ENCODE measurements around the gene RSU1. TPM values are rescaled to one million over a fixed set of nuclear protein-coding genes. Genes with fewer than 3 reads are reported as not detected.

Gene RSU1
- polyA plus RNA-seq, 3 donors, result 45.7 to 111 (median 100) TPM

DNA sequence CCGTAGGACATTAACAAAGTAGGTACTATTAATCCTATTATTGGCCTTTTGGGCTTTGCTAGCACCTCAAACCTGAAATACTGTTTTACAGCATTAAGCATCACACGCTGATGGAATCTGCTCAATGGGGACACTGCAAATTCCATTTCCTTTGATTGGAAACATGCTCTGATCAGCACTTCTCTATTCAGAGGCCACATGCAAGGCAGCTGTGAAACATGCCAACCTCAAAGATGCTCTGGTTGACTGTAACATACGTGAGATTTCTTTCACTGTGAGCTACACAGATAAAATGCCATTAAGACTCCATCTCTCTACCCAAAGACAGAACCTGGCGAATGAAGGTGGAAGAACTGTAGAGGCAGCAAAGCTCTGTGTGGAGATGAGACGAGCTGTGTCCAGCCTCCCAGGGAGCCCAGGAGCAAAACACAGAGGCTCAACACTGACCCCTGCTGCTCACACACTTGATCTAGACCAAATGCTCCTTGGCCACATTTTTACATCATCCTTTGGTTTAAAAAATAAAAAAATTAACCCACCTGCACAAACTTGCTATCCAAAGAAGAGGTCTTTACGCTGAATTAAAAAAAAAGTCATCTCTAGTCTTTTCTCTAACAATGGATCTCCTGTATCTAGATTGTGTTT is 8.0 kb downstream of the RSU1 start:
- no peaks in the 10 kb centered on the region for H3K27me3 Mint-ChIP-seq (ENCODE audit: low read depth in 3 of 3)
- intact Hi-C loops (cut with micrococcal nuclease), result no loop called here
- Histone ChIP-seq H3K9me3 (replicated peaks in 1 of 2; ENCODE audit: control insufficient read depth in 1 of 2, insufficient read depth in 1 of 2, low read length in 2 of 2) (no peaks in the 10 kb centered on the region), H2AFZ (ENCODE audit: insufficient read depth, low read depth, low read length, poor library complexity, severe bottlenecking) (no peak overlapping the region), H3K79me2 (ENCODE audit: insufficient read depth, low read length) (peaks cover 55% of the 10 kb centered on the region), H4K20me1 (ENCODE audit: insufficient read depth, low read length) (peaks cover 19% of the 10 kb centered on the region), H3K9ac (ENCODE audit: insufficient read depth, low read length, poor library complexity, severe bottlenecking) (no peak overlapping the region), H3K4me1 (ENCODE audit: control insufficient read depth in 1 of 2, insufficient read depth in 2 of 2, low read length in 2 of 2) (no peaks in the 10 kb centered on the region), H3K27ac (ENCODE audit: low read depth in 1 of 2, low read length in 2 of 2) (no peak overlapping the region), H3K4me3 (replicated peaks in 1 of 3; ENCODE audit: low read depth in 2 of 3, low read length in 3 of 3) (no peak overlapping the region), H3K27me3 (ENCODE audit: control insufficient read depth in 2 of 2, insufficient read depth in 2 of 2, low read length in 2 of 2) (no peaks in the 10 kb centered on the region), H3K4me2 (replicated peaks; ENCODE audit: extremely low read depth, low read length, poor library complexity, severe bottlenecking) (no peak overlapping the region), H3K36me3 (replicated peaks in 1 of 2; ENCODE audit: control insufficient read depth in 1 of 2, insufficient read depth in 2 of 2, low read length in 2 of 2) (peaks cover 0 to 34% of the 10 kb centered on the region in 2 donors)
- H3K9me3 Mint-ChIP-seq, result peaks cover 0 to 5% (median 0%) of the 10 kb centered on the region in 7 donors
- peak in 2 of 3 donors; percentile 13 to 14 for DNase-seq
- H3K36me3 Mint-ChIP-seq, result peaks cover 27 to 41% of the 10 kb centered on the region in 2 donors
- TF ChIP-seq, protein P1, sequence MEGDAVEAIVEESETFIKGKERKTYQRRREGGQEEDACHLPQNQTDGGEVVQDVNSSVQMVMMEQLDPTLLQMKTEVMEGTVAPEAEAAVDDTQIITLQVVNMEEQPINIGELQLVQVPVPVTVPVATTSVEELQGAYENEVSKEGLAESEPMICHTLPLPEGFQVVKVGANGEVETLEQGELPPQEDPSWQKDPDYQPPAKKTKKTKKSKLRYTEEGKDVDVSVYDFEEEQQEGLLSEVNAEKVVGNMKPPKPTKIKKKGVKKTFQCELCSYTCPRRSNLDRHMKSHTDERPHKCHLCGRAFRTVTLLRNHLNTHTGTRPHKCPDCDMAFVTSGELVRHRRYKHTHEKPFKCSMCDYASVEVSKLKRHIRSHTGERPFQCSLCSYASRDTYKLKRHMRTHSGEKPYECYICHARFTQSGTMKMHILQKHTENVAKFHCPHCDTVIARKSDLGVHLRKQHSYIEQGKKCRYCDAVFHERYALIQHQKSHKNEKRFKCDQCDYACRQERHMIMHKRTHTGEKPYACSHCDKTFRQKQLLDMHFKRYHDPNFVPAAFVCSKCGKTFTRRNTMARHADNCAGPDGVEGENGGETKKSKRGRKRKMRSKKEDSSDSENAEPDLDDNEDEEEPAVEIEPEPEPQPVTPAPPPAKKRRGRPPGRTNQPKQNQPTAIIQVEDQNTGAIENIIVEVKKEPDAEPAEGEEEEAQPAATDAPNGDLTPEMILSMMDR (IDR thresholded peaks at IDR 0.05), result peak; percentile 60
- no peak overlapping the region for H3K4me3 Mint-ChIP-seq
- 100% methylated on average over 2 of the region's 6 CpGs for WGBS (ENCODE audit: insufficient coverage)
- H3K27ac Mint-ChIP-seq, result peak overlapping the region in 1 of 7 donors; percentile 9
- peaks cover 11% of the 10 kb centered on the region for H3K4me1 Mint-ChIP-seq

DNA sequence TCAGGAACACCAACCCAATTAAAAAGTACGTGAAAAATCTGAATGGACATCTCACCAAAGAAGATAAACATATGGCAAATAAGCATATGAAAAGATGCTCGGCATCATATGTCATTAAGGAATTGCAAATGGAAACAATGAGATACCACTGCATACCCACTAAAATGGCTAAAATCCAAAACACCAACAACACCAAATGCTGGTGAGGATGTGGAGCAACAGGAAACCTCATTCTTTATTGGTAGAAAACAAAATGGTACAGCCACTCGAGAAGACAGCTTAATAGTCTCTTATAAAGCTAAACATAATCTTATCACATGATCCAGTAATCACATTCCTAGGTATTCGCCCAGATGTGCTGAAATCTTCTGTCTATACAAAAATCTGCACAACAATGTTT is 13.1 kb downstream of the RSU1 start:
- Mint-ChIP-seq H3K36me3 (peaks cover 19 to 39% of the 10 kb centered on the region in 2 donors), H3K27ac (no peak overlapping the region), H3K4me3 (no peak overlapping the region), H3K9me3 (peaks cover 0 to 9% (median 3%) of the 10 kb centered on the region in 7 donors), H3K27me3 (ENCODE audit: low read depth in 3 of 3) (no peaks in the 10 kb centered on the region), H3K4me1 (peaks cover 7% of the 10 kb centered on the region)
- Histone ChIP-seq H3K4me3 (replicated peaks in 1 of 3; ENCODE audit: low read depth in 2 of 3, low read length in 3 of 3) (no peak overlapping the region), H3K4me2 (replicated peaks; ENCODE audit: extremely low read depth, low read length, poor library complexity, severe bottlenecking) (no peak overlapping the region), H2AFZ (ENCODE audit: insufficient read depth, low read depth, low read length, poor library complexity, severe bottlenecking) (no peak overlapping the region), H4K20me1 (ENCODE audit: insufficient read depth, low read length) (peaks cover 16% of the 10 kb centered on the region), H3K79me2 (ENCODE audit: insufficient read depth, low read length) (peaks cover 38% of the 10 kb centered on the region), H3K27ac (ENCODE audit: low read depth in 1 of 2, low read length in 2 of 2) (no peak overlapping the region), H3K4me1 (ENCODE audit: control insufficient read depth in 1 of 2, insufficient read depth in 2 of 2, low read length in 2 of 2) (no peaks in the 10 kb centered on the region), H3K9me3 (replicated peaks in 1 of 2; ENCODE audit: control insufficient read depth in 1 of 2, insufficient read depth in 1 of 2, low read length in 2 of 2) (no peaks in the 10 kb centered on the region), H3K9ac (ENCODE audit: insufficient read depth, low read length, poor library complexity, severe bottlenecking) (no peak overlapping the region), H3K36me3 (replicated peaks in 1 of 2; ENCODE audit: control insufficient read depth in 1 of 2, insufficient read depth in 2 of 2, low read length in 2 of 2) (peaks cover 0 to 22% of the 10 kb centered on the region in 2 donors), H3K27me3 (ENCODE audit: control insufficient read depth in 2 of 2, insufficient read depth in 2 of 2, low read length in 2 of 2) (no peaks in the 10 kb centered on the region)
- no peak for DNase-seq
- WGBS (ENCODE audit: insufficient coverage), result no CpG with 5 or more reads among the region's 4 CpGs
- intact Hi-C loops (cut with micrococcal nuclease), result no loop called here
- TF ChIP-seq, protein P1 (IDR thresholded peaks at IDR 0.05), result no peak
